ENCODE results near the gene ASMTL.
"Not testable (repeated sequence)": the region's sequence is repeated elsewhere in the genome, so short reads cannot be mapped to it uniquely, and the experiment has no call there.

Gene ASMTL

GRCh38 chrX:1387141-1387776, 65.5 kb downstream of the ASMTL start:
- no peak for DNase-seq (ENCODE audit: low read depth)

GRCh38 chrX:1386338-1387127, 66.2 kb downstream of the ASMTL start:
- DNase-seq (ENCODE audit: low read depth), result no peak

- DNase-seq (ENCODE audit: low read depth), result no peak
Measured at GRCh38 chrX:1385253-1386223, 67.2 kb downstream of the ASMTL start.

DNA sequence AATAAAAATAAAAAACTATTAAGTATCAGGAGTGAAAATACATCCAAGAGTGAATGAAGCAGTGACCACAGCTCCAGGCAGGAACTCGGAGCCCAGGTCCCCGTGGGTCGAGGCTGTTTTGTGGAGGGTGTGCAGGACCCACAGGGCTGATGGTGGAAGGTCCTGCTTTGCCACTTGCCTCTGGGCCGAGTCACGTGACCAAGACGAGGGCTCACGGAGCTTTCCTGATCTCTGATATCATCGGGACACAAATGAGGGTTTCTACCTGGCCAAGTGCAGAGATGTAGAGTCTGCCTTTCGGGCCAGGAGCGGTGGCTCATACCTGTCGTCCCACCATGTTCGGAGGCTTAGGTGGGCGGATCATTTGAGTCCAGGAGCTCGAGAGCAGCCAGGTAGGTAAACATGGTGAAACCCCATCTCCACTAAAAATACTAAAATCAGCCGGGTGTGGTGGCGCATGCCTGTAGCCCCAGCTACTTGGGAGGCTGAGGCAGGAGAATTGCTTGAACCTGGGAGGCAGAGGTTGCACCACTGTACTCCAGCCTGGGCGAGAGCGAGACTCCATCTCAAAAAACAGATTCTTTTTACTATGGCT, 68.0 kb downstream of the ASMTL start:
- no peak for DNase-seq (ENCODE audit: low read depth)

- DNase-seq (ENCODE audit: low read depth), result no peak
Measured at GRCh38 chrX:1380672-1381233, 72.0 kb downstream of the ASMTL start.

- no peak for DNase-seq (ENCODE audit: low read depth)
Measured at GRCh38 chrX:1378306-1378759, 74.4 kb downstream of the ASMTL start.

DNA sequence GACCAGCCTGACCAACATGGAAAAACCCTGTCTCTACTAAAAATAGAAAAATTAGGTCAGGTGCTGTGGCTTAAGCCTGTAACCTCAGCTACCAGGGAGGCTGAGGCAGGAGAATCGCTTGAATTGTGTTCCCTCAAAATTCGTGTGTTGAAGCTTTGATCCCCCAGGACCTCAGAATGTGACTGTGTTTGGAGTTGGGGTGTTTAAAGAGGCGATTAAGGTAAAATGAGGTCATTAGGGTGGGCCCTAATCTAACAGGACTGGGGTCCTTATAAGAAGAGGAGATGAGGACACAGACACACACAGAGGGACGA, 84.4 kb downstream of the ASMTL start:
- no peak for DNase-seq (ENCODE audit: low read depth)

DNA sequence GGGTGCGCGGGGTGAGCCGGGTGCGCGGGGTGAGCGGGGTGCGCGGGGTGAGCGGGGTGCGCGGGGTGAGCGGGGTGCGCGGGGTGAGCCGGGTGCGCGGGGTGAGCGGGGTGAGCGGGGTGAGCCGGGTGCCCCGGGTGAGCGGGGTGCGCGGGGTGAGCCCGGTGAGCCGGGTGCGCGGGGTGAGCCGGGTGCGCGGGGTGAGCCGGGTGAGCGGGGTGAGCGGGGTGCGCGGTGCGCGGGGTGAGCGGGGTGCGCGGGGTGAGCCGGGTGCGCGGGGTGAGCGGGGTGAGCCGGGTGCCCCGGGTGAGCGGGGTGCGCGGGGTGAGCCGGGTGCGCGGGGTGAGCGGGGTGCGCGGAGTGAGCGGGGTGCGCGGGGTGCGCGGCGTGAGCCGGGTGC, 86.3 kb downstream of the ASMTL start:
- DNase-seq (ENCODE audit: low read depth), result not testable (repeated sequence)

- no peak for DNase-seq (ENCODE audit: low read depth)
Measured at GRCh38 chrX:1361910-1362309, 90.8 kb downstream of the ASMTL start.

GRCh38 chrX:1361275-1361674, 91.4 kb downstream of the ASMTL start:
- no peak for DNase-seq (ENCODE audit: low read depth)

- no peak for DNase-seq (ENCODE audit: low read depth)
Measured at GRCh38 chrX:1360171-1360570, 92.5 kb downstream of the ASMTL start.

DNA sequence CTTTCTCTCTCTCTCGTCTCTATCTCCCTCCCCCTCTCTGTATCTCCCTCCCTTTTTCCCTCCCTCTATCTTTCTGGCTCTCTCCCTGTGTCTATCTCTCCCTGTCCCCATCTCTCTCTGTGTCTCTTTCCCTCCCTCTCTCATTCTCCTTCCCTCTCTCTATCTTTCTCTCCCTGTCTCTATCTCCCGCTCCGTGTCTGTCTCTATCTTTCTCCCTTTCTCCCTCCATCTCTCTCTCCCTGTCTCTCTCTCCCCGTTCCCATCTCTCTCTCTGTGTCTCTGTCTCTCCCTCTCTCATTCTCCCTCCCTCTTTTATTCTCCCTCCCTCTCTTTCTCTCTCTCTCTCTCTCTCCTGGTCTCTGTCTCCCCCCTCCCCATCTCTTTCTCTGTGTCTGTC, 93.2 kb downstream of the ASMTL start:
- no peak for DNase-seq (ENCODE audit: low read depth)

DNA sequence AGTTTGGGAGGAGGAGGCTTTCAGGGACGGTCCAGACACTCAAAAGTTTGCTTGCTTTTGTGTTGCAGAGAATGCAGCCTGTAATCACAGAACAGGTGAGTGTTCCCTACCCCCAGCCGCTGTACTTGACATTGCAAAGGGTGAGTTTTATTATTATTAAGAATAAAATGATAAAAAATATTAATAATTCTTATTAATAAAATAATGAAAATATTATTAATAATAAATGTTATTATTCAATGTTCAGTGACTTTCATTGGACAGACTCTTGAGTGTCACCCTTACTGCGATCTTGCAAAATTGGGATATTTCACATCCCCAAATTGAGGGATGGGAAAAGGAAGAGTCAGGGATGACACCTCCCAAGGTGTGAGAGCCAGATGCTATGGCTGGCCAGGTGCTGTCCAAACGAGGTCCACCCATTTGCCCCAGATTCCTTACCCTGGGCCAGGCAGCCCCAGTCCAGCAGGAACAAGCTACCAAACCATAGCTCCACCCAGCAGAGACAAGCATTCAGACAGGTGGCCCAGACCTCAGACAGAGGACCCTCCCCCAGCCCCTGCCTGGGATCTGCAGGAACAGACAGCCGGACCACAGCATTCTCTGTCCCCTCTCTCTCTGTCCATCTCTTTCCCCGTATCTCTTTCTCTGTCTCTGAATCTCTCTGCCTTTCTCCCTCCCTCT, 93.8 kb downstream of the ASMTL start:
- no peak for DNase-seq (ENCODE audit: low read depth)

DNA sequence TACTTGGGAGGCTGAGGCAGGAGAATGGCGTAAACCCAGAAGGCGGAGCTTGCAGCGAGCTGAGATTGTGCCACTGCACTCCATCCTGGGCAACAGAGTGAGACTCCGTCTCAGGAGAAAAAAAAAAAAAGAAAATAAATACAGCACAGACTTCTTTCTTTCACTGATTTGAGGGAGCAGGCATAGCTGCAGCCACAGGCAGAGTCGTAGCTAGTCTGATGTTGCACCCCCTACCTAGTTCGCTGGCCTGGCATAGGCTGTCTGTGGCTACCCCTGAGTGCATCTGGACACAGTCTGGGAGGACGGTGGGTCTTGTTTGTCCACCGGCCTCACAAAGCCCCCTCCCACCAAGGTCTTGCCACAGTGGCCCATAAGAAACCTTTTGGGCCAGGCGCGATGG, 94.7 kb downstream of the ASMTL start:
- DNase-seq (ENCODE audit: low read depth), result no peak

- DNase-seq (ENCODE audit: low read depth), result no peak
Measured at GRCh38 chrX:1355131-1356046, 97.3 kb downstream of the ASMTL start.

DNA sequence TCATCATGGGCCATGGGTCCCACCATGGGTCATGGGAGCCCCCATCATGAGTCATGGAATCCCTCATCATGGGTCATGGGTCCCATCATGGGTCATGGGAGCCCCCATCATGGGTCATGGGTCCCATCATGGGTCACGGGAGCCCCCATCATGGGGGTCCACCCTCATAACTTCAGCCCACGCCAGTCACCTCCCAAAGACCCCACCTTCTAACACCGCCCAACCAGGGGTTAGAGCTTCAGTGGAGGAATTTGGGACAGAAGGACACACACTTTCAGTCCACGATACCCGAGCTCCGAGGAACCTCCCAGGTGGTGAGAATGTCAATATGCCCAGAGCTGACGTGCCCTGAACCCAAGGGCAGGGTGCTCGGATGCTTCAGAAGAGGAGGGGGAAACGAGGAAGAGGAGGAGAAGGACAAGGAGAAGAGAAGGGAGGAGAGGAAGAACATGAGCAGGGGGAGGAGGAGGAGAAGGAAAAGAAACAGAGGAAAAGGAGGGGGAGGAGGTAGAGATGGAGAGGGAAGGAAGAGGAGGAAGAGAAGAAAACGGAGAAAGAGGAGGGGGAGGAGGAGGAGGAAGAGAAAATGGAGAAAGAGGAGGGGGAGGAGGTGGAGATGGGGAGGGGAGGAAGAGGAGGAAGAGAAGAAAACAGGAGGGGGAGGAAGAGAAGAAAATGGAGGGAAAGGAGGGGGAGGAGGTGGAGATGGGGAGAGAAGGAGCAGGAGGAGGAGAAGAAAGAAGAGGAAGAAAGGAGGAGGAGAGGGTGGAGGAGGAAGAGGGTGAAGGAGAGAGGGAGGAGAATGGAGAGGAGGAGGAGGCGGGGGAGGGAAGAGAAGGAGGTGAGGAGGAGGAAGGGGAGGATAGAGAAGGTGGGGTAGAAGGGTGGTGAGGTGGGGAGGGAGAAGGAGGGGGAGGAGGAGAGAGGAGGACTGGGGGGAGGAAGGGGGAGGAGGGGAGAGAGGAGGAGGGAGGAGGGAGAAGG, 98.4 kb downstream of the ASMTL start:
- DNase-seq (ENCODE audit: low read depth), result no peak

Measured in HS-27A (cell line).